Measurements from ENCODE around the gene SLC1A3. TPM values are rescaled to one million over a fixed set of nuclear protein-coding genes. Genes with fewer than 3 reads are reported as not detected.

Gene SLC1A3
- total RNA-seq, 1 donor from 2014 or later = under 0.01 TPM

DNA sequence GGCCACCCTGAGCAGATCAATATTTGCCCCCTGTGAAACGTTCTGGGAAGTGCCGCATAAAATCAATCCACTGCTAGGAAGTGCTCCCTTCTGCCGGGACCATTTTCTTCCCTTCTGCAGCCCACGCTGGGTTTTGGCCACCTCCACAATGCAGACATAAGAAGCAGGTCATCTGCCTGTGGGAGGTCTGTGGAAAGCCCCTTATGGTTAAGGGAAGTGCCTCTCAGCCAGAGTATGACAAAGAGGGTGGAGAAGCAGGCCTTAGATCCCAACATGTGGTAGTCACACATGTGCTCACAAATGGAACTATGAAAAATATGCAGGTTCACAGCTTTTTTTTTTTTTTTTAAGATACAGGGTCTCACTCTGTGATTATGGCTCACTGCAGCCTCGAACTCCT, 82.8 kb downstream of the SLC1A3 start:
- no peak for DNase-seq

DNA sequence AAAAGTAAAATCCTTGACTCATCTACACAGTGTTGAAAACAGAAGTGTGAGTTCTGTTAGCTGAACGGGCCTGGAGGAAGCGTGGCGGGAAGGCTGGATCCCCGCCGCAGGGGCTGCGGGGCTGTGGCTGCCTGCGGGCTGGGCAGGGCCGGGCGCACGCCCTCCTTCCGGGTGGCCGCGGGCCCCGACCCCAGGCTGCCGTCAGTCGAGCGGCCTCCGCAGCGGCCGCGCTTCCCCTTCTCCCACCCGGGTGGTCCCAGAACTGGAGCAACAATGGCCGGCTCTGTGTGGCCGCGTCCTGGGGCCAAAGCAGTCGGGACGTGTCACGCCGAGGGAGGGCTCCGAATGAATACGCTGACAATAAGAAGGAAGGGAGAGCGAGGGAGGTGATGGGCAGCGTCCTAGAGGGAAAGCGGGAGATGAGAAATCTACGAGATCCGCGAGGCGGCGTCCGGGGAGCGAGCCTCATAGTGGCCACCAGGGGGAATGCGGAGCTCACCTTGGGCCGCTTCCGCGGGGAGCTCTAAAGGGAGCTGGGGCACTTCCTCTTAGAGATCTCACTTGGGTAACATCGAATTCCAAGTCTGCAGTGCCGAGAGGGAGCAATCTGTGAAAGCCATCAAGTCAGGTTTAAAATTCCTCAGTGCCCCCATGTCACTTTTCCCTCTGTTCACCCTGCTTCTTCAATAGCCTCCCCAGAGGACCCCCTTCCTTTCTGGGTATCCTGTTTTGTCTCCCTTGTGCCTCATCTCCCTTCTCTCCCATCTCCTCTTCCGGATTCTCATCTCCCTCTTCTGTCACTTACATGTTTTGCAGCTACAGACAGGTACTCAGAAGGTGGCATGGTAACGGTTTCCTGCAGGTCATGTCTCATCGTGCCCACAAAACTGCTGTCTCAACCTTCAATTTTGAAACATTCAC, 83.9 kb downstream of the SLC1A3 start:
- DNase-seq = peak; percentile 66

DNA sequence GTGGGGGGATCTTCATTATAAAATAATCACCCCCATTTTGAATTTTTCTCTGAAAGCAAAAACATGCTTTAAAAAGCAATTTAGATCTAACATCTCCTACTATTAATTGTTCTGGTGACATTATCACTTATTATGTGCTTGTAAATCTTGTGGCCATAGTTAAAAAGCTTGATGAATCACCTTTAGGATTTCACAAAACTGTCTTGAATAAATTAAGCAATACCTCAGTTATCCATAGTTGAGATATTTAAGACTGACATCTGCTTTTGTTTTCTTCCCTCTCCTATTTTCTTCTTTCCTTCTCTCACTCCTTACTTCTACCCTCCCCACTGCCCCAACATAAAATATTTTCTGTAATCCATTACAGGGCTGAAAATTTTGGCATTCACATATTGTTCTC, 84.8 kb downstream of the SLC1A3 start:
- no peak for DNase-seq

DNA sequence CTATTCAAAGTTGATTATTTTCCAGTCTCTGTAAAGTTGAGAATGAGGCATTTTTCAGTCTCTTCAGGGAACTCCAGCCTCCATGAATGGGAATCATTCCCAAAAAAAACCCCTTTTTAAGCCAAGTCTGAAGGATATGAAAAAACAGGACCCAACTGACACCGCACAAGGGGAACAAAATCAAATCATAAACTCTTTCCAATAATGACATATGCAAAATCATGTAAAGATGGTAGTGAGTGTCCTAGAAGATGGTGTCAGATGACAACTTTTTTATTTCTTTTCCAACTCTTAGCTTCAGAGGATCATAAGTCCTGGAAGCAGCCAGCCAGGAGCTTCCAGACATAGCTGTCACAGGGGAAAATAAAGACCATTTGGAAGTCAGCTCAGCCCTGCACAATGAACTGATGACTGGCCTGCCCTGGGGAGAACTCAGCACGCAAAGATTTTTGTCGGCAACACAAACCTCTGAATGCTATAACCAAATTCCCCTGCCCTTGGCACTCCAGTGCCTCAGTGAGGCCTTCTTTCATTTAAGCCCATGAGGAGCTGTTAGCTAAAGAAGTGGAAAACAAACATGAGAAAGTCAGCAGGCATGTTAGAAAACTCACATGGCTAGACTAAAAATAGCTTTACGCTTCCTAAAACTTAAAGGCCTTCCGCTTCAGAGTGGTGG, 85.4 kb downstream of the SLC1A3 start:
- DNase-seq = no peak

DNA sequence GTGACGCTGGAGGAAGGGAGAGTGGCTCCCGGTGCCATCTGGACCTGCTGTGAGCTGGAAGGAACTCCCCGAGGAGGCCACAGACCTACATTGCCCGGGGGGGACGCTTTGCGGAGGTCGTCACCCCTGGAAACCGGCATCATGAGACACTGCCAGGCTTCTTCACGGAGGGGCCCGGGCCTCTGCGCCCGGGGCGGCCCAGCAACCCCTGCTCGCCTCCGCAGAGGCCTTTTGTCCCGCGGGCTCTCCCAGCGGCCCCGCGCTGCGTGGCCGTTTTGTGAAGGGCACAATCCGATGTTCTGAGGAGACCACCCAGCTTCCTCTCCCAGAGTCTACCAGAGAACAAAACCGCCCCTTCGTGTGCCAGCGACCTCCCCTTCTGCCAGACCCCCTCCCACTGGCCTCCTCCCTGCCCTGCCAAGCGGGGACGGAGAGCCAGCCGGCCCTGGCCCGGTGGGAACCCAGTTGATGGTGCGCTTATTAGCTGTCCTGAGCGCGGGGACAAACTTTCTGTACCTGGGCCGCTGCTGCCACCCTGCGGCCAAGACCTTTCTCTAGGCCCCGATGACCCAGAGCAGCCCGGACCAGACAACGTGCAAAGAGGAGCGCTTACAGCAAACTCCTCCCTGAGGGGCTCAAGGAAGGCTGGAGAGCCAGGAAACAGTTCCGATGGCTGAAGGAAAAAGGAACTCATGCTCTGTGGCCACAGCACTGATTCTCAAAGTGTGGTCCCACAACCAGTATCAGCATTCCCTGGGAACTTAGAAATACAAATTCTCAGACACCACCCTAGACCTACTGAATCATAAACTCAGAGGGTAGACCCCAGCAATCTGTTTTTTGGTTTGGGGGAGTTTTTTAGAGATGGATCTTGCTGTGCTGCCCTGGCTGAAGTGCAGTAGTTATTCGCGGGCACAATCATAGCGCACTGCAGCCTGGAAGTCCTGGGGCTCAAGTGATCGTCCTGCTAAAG, 86.7 kb downstream of the SLC1A3 start:
- peak; percentile 80 for DNase-seq

DNA sequence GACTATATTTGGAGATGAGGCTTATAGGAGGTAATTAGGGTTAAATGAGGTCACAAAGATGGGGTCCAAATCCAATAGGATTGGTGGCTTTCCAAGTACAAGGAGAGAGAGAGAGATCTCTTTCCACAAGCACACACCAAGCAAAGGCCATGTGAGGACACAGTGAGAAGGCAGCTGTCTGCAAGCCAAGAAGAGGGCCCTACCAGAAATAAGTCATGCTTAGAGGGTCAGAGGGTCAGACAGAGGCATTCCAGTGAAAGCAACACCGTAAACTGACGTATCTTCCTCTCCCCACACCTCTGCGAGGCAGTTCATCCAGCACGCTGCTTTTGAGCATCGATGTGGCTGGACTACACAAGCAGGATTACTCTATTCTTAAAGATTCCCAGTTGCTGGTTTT, 87.9 kb downstream of the SLC1A3 start:
- DNase-seq = no peak

DNA sequence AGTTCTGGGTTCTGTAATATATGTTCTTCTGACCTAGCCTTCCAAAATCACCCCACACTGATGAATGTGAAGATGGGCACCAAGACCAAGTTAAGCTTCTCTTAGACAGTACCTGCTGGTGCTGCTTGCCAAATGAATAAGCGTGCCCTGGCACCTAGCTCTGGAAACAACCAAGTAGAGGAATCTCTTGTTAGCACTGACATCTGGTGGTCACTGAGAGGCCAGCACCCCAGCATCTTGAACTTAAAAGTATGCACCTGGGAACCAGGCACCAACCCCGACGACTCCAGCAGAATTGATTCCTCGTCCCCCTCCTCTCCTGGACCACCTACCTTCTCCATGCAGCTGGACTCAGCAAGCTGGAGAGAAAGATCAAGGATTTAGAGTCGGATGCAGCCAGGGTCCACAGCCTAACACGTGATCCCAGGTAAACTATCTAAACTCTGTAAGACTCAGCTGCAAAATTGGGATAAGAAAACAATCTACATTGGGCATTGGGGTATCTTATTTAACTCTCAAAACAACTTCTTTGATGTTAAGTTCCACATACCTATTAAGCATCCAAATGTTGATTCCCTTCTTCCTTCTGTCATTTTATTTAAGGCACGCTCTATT, 89.8 kb downstream of the SLC1A3 start:
- peak; percentile 79 for DNase-seq

DNA sequence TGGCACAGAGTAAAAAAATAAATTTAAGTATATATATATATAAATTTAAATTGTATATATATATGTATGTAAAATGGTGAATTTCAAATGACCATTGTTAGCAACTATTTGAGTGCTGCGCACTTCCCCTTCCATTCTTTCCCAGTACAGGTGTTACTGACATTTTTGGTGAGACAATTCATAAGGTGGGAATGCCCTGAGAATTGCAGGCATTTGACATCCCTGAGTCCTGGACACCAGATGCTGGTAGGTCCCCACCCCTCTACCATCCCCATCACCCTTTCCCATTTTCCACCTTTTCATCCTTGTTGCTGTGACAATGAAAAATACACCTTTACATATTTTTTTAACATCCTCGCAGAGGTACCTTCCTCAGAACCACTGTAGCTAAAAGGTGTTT, 91.6 kb downstream of the SLC1A3 start:
- DNase-seq = no peak

DNA sequence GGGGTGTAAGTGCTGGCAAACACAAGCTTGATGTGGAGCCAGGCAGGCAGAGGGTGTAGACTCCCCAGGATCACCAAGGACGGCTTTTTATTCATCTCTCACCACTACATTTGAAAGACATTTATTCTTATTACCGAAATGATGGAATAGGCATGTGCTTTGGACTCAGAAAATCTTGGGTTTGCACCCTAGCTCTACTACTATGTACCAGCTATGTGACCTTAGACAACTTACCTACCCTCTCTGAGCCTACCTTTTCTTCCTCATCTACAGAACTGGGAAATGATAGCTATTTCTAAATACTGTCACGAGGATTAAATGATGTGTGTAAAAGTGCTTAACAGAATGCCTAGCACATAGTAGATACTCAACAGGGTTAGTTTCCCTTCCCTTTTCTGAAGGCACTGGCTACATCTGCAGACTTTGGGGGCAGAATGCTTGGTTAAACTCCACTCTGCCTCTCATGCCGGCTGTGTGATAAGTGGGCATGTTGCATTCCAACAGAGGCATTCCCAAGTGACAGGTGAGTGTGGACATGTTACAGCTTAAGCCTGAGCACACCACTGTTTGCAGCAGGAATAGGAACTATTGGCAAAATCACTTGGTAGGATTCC, 94.8 kb downstream of the SLC1A3 start:
- DNase-seq = no peak

DNA sequence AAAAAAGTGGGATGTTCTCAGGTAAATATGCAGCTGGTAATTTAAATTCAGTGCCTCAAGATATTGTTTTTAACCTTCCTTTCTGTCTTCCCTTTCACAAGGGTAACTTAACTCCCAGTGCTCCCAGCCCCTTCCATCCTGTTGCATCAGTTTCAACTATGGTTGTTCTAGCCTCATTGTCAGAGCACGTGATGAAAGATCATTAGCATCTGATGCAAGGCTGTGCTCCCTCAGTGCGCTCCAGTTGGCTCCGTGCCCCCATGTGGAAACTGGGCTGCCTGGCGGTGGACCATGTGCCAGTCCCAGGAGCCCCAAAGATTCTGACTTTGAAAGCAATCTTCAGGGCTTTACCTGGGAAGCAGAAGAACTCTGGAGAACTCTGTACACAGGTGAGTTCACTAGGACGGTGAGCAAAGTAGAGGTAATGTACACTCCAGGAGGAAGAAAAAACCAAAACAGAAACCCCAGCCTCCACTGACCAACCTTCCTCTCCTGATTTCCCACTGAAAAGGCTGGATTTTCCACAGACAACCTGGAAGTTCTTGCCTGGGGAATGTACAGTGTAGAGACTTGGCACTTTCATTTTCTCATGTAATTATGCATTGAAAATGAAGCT, 96.9 kb downstream of the SLC1A3 start:
- DNase-seq = no peak

DNA sequence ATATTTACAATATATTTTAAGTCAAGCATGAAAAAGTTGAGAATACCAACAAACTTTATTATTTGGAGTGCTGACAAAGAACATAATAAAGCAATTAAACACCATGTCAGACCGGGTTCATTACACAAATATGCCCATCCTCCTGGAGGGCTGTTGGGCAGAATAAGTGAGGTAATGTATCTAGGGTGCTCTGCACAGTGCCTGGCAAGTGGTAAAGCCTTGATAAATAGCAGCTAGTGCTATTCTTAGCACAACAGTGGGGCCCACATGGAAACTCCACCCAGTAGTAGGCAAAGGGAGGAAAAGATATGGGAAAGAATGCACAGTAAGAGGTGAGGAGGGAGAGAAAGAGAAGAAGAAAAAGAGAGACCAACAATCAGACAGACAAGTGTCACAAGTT, 97.7 kb downstream of the SLC1A3 start:
- no peak for DNase-seq

DNA sequence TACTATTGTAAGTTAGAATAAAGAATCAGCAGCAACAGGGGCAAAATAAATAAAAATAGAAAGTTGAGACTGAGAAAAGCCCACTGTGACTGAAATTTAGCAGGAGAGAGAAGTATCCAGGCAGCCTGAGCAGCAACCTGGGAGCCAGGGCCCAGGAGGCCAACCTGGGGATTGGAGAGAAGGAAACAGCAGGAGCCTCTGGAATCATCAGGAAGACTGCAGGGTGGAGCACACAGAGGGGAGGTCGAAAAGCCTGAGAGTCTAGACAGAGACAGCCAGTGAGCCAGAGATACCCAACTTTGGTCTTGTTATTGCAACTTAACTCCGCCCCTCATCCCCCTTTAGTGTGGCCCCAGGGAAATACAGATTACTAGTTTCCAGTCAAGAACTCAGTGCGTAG, 98.6 kb downstream of the SLC1A3 start:
- DNase-seq = no peak

DNA sequence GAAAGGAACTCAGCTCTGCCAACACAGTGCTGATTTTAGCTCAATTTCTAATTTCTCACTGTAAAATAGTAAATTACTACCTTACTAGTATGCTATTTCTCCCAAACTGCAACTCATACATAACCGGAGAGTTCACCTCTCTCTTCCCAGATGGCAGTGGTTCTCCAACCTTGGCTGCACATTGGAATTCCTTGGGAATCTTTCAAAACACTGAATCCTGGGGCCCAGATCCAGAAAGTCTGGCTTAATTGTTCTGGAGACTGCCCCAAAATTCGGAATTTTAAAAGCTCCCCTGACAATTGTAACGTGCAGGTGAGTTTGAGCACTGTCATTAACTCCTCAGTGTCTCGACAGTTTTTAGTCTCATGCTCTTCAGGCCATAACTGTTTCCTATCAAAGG, 100.3 kb downstream of the SLC1A3 start:
- no peak for DNase-seq

DNA sequence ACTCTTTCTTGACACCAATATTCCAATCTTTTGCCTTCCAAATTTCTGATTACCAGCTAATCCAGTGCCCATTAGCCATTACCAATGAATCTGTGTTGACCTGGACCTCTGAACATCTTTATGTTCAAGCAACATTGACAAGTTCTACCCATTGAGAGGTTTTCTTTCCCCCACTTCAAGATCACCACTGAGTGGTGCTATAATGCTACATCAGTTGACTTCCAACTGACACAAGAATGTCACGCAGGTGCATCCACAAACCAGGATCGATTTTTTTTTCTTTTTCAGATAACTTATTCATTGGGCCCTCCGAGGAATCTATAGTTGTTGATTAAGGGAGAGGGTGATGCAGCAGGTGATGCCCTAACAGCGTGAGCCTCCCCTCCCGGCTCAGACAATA, 102.6 kb downstream of the SLC1A3 start:
- DNase-seq = no peak

DNA sequence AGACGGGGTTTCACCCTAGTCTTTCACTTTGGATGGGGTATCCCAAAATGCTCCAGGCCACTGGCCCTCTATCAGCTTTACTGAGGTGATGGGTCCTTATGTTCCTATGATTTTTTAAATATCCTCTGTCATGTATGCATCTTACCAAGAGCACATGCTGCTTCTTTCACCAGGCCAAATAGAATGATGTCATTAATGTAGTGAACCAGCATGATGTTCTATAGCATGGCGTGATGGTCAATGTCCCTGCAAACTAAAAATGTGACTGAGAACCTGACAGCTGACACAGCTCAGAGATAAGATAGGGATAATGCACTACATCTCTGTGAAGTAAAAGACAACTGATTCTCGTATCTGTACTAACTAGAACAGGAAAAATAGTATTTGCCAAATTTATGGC, 103.6 kb downstream of the SLC1A3 start:
- DNase-seq = no peak

DNA sequence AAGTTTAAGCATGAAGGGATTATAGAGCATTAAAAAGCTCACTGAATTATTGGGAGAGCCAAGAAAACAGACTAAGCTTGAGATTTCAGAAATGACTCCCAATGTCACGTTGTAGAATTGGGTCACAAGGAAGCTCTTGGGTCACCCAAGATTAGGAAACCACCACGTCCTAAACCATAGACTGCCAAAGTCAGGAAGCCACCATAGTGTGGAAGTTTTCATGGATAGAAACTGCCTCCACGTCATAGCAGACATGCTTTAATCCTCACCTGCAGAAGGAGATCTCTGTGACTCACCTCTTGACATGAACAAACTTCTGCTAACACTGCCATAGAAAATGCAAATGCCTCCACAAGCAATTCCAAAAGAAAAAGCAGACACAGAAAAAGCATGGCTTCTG, 106.3 kb downstream of the SLC1A3 start:
- no peak for DNase-seq

DNA sequence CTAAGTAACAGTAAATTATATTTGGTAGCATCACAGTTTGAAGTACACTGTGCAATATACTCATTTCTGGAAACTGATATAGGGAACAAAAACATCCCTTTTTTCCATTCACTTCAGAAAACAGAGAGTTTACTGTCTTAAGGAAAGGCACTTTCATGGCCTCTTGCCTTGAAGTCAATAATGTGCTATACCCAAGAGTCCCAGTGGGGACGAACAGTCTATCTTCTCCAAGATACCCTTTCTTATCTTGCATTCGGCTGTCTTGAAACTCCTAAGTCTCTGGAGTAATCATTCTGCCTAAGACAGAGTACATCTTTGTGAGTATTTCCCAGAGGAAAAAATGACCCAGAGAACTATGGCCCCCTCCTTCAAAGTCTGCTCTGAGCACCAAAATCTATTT, 107.1 kb downstream of the SLC1A3 start:
- DNase-seq = no peak

DNA sequence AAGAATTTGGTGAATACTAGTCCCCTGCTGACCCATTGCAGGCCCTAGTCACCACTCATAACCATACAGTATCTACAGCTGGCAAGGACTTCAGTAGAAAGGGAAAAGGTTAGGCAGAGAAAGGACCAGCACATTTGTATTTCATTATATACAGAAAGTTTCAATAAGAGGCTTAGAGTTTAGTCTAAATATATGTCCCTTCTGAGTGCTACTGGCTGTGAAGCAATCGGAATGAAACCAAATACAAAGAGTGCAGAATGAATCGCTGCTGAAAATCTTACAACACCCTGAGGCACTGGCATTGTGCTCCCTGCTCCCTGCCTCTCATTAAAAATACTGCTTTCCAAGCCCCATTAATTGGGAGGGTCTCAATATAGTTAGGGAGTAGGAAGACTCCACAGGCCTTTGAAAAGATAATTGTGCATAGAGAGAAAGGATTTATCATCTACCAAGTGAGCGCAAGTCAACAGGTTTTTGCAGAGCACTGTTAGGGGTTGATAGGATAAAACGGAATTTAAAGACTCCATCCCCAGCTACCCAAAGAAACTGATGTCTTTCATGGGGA, 110.8 kb downstream of the SLC1A3 start:
- no peak for DNase-seq

DNA sequence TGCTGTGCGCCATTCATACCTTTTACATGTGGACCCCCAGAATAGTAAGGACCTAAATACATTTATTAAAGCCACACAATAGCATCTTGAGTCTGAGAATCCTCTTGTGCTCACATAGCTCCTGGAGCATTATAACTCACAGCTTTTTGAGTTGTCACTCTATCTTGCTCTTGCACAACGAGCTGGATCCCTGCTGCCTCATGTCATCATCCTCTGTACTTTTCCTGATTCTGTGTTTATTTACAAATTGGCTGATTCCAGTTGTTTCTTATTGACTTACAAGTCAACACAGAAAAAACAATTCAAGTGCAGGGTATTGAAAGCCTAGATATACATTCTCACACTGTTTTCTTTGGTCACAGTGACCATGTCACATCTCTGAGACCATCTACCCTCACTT, 112.9 kb downstream of the SLC1A3 start:
- DNase-seq = no peak

DNA sequence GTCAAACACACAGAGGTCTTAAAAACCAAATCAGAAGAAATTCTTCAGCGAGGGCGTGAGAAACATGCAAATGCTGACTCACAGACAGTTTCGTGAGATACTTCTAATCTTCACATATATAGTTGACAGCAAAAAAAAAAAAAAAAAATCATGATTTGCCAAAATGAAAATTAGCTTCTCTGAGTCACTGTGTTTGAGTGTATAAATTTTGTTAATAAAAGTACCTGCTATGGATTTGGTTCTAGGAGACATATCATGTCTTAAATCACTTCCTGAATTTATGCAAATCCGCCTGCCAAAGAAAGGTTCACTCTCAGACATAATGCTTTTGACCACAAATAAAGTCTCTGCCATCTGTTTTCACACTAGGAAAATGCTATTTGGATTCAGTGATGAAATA, 114.3 kb downstream of the SLC1A3 start:
- DNase-seq = no peak

DNA sequence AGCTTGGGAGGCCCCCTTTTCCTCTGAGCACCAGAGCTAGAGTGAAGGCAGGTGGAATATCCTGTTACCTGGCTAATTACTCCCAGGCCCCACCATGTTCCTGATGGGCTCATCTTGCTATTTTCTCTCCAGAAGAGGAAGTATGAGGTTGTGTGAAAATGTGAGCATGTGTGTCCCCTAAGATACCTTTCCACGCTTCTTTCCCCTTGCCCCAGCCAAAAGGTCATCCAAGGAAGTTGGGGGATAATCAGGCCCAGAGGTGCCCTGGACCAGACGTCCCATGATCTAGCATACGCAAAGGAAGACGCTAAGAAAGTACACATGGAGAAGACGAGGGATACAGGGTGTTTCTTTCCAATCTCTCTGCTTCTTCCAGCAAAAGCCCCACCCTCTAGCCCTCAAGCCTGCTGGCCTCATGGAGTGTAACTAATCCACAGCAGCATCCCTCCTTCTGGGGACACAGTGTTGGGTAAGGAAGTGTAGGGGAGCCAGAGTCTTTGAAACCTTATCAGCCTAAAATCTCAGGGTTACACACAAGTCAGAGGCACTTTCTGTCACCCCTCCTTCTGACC, 115.3 kb downstream of the SLC1A3 start:
- no peak for DNase-seq
